Measurements from ENCODE around the gene GATA2.

The GATA2 gene

DNA sequence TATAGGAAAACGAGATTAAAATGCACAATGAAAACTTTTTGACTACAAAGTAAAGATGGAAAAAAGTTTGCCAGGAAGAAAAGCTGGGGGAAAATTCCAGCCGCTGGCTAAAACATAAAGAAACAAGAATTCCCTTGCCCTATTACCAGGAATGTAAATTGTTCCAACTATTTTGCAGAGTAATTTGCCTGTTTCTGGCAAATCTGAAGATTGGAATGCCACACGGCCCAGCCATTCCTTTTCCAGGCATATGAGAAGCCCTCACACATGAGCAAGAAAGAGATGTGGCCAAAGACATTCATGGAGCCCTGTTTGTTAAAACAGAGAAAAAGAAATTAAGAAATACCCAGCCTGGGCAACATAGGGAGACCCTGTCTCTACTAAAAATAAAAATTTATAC is 8.4 kb upstream of the GATA2 start:
- no peak for DNase-seq (ENCODE audit: low spot score)

DNA sequence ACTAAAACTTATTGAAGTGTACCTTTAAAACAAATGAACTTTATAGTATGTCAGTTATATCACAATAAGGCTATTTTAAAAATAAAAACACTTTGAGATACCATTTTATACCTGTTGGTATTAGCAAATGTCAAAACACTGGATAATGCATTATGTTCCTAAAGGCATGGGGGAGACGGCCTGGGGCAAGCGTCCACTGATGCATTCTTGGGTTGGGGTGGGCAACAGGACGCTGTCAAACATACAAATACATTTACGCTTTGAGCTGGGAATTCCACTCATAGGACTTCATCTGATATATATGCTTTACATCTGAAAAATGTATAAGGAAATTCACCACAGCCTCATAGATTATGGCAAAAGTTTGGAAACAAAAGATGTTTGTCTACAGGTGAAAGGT is 7.6 kb upstream of the GATA2 start:
- no peak for DNase-seq (ENCODE audit: low spot score)

DNA sequence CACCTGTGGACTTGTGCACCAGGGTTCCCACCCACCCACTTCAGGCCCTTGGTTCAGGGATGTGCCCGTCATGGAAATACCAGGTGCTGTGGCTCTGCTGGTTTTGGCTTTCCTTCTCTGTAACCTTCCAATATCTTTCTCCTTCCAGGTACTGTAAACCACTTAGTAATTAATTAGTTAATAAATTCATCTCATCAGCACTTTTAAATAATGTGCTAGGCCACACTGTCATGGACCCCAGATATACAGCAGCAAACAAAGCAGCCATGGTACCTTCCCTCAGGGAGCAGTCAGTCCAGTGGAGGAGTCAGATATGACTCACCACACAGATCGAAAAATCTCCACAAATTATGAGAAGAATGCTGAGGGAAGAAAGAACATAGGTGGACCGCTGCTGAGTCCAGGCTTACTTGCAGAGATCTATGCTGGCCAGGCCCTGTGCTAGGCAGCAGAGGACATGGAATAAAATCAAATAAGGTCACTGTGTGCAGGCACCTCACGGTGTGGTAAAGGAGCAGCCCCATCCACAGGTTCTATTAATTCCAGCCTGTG is 6.8 kb upstream of the GATA2 start:
- DNase-seq (ENCODE audit: low spot score), result no peak

DNA sequence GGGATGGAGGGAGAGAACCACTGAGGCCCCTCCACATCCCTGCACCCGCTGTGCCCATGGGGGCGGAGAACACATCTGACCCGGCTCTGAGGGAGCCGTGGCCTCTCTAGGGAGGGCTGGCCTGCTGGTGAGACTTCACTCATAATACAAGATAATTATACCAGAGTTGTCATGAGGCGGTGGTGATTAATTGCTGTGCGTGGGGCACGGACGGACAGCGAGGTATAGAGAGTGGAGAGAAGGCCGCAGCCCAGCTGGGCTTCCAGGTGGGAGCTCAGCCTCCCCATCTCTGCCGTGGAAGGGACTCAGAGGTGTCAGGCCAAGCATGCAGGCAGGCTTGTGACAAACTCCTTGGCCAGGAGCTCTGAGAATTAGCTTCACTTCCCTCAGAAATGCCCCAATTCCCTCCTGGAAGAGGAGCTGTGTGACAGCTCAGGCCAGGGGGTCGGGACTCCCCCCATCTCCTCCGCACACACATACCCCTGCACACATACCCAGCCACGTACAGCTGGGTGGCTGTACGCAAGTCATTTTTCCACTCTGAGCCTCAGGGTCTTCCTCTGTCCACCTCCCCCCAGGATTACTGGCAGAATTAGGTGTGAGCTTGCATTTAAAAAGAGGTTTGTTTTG is 6.0 kb upstream of the GATA2 start:
- no peak for DNase-seq (ENCODE audit: low spot score)

DNA sequence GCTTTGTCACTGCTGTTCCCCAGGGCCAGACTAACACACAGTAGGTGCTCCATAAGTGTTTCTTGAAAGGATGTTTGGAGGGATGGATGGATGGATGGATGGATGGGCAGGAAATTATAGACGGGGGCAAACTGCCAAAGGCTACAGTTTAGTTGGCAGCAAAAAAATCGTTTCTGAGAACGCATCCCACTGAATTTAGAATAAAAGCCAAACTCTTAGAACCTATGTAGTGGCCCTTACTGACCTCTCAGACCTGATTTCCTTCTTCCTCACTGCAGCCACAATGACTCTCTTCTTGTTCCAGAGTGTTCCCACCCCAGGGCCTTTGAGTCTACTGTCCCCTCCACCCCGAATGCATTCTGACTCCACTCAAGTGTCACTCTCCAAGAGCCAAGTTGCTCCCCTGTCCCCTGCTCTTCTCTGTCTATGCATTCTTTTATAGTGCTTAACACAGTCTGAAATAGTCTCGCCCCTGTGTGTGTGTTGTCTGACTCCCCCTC is 5.2 kb upstream of the GATA2 start:
- no peak for DNase-seq (ENCODE audit: low spot score)

DNA sequence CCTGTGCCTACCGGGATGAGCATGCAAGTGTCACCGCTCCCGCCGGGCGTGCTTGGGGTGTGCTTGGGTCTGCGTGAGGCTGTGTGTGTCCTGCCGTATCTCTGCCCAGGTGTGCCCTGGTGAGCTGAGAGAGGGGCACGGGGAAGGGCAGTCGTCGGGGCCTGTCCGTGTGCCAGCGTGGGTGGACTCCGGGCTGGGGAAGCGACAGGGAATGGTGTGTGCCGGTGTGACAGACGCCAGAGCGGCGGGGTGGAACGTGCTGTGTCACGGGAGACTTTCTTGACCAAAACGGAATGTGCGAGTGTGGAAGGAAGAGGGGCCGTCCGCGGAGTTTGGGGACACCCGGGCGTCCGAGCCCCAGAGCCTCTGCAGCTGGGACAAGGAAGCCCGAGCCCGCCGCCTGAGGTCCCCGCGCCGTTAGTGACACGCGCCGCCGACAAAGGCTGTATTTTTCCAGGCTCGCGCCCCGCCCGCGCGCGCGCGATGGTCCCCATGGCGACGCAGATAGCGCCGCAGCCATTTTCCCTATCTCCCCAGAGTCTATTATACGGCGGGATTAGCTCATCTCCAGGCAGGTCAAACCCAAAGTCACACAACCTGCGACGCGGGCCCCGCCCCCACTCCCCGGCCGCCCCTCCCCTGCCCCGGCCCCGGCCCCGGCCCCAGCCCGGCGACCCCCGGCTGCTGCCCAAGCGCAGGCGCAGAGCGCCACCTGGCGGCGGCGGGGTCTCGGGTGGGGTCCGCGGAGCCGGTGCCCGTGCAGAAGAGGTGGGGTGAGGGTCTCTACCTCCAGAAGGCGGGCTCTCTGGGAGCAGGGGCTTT is 4.5 kb upstream of the GATA2 start:
- peak; percentile 40 for DNase-seq (ENCODE audit: low spot score)

DNA sequence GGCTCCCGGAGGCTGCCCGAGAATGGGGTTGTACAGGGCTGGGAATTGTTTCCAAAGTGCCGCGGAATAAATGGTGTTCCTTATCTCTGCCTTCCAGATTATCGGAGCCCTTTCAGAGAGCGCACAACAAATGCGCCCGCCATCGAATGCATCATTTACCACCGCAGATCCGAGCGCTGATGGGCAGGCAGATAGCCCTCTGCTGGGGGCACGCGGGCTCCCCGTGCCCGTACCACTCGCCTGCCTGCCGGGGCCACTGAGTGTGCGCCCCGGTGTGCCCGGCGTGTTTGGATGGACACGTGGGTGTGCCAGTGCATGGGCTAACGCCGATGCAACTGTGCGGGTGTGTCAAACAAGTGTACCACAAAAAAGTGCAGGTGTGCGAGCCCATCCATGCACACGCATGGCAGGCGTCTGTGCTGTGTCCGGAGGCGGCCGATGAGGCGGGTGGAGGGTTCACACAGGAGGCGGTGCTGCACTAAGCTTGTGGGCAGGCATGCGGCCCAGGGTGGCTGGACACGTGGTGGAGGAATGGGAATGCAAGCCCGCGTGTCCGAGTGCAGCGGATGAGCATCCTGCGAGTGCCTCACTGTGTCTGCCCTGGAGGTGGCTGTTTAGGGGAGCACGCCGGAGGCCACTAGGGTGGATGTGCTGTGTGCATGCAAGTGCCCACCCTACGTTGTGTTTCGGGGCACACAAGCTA is 3.8 kb upstream of the GATA2 start:
- DNase-seq (ENCODE audit: low spot score), result no peak

DNA sequence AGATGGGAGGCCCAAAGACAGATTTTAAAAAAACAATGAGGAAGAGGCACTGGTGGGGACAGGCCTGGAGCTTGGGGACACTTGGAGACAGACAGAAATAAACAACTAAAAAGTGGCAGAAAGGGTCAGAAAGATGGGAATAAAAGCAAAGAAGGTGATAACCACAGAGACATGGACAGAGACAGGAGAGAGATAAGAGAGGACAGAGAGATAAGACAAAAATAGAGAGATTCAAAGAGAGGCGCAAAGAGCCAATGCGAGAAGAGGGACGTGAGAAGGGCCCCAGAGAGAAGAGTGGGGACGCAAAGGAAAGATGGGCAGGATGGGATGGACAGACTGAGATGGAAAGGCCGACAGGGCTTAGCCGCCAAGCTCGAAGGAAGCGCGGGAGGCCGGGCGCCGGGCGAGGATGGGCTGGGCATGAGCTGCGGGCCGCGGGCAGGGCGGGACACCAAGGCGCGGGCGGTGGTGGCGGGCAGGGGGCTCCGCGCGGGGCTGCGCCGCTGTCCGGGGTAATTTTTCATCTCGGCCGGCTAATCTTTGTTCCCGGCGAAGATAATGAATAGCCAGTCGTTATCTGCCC is 3.1 kb upstream of the GATA2 start:
- DNase-seq (ENCODE audit: low spot score), result no peak

DNA sequence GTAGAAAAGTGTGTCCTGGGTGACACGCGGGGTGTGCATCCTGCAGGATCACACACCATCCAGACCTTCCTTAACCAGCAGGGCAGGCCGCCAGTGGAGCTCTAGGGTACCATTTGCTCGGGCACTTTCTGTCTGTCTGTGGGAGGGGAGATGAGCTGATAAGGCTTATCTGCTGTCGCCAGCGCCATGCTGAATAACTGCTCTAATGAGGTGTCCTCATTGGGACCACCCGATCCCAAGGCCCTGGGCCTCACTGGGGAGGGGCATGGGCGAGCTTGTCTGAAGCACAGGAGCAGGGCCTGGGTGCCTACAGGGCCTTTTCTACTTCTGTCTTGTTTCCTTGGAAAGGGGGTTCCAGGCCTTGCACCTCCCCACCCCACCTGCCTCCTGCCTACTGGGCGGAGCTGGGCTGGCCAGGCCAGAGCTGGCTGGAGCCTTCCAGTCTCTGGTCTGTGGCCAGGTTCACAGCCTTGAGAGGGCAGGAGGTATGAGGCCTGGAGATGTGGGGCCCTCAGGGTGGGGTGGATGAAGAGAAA is 2.5 kb upstream of the GATA2 start:
- DNase-seq (ENCODE audit: low spot score), result no peak

DNA sequence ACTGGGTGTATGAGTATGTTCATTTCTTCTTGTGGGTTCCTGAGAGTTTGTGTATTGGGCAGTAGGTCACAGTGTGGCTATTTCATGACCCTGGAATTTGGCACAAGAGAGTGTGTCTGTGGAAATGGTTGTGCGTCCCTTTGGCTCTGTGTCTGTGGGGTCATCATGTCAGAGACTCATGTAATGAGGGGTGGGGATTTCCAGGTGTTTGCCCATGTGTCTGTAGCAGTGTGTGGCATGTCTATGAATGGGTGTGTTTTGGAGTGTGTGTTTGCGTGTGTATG is 1.3 kb upstream of the GATA2 start:
- DNase-seq (ENCODE audit: low spot score), result no peak

DNA sequence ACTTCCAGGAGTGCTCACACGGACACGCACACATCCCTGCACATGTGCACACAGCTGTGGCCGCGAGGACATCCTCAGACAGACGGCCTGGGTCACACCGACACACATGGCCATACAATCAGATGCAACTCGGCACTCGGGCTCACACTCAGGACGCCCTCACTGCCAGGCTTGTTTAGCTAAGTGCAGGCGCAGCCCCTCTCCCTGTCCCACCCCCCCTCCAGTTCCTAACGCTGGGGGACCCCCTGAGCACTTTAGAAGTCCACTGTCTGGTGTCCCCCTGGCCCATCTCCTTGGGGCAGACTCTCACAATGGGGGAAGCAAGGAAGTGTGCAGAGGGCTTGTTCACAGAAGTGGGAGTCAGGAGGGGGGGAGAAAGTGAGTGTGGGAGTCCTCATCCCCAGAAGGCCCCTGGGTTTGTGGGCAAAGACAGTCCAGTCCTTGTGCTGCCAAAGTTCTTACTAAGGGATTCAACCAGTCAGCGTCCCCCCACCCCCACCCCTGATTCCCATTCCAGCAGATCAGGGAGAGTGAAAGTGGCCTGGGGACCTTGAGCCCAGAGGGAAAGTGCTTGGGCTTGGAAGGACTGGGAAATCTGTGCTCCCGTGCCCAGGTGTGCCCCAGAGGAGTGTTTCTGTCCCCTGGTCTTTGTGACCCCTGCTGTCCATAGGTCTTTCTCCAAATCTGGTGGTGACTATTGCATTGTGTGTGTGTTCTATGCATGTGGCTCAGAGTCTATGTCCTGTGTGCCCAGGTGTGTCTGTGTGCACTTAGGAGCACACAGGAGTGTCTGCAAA is 767 bp upstream of the GATA2 start:
- DNase-seq (ENCODE audit: low spot score), result no peak

DNA sequence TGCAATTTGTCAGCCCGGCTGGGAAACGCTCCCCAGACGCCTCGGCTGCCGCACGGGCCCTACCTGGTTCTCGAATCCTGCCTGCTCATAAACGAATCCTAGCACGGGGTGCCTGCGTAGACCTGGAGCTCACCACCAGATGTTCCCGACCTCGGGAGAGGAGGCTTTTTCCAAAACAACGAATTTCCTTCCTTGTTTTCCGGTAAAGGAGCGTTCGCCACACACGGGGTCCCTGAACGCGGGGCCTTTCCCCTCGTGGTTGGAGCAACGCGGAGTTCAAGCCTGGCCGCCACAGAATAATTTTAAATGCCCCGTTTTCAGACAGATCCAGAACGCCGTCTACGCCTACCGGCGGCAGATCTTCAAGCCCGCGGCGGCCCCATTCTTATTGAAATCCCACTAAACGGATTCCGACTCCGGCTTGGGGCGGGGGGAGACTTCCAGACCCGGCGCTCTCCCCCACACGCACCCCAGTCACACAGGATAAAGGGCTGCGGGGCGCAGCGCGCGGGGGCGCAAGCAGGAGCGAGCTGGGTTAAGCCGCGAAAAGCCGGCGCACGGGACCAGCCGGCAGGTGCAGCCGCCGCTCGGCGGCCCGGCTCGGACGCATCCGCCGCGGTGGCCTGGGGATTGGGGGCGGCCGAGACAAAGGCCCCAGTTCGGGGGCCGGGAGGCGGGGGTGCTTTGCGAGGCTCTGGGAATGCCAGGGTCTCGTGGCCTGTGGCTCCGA is 895 bp downstream of the GATA2 start:
- DNase-seq (ENCODE audit: low spot score), result no peak

DNA sequence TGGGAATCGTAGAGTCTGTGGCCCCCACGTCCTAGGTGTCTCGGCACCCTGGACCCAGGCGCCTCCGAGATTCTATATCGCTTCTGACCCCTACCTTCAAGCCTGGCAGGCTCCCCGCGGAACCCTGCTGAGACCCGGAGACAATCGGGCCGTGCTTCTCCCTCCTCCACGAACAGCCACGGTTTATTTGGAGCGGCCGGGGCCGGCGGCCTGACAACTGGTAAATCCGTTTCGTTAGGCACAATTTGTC is 1.4 kb downstream of the GATA2 start:
- no peak for DNase-seq (ENCODE audit: low spot score)

DNA sequence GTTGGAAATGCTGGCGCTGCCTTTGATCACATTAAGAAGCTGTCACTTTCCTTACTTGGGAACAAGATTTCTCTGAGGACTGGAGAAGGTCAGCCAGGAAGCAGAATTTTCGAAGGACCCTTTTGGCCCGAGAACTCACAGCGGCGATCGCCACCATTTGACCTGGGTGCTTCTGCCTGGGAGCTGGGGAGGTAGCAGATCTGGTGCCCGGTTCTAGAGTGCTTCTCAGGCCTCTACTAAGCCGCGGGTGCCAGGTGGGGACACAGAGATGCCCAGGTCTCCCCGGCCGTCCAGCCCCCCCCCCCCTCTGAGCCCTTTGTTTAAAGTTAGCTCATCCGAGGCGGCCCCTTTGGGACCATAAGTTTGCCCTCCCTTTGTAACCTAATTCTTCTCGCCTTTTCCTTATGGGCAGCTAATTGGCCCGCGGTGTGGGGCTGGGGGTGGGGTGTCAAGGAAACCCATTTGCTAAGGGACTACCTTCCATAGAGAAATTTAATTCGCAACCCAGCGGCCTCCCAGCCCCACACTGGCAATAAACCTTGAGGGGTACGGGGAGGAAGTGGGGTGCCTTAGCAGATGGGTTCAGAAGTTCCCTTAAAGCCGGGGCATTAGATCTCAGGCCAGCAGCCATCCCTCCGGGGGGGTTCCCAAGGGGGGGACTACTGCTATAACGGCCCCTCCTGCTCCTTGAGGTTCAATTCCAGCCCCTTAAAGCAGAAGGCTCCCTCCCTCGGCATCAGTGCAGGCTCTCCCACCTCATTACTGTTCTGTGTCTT is 1.9 kb downstream of the GATA2 start:
- DNase-seq (ENCODE audit: low spot score), result no peak

DNA sequence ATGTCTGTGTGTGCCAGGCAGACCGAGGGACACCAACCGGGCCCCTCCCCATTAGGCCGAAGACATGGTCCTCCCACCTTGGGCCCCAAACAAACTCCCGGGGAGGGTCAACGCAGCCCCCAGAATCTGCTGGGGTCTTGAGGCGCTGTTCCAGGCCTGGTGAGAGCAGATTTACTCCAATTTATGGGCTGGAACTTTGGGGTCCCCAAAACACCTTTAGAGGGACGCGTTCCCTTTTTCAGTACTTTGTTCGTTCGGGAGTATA is 2.4 kb downstream of the GATA2 start:
- DNase-seq (ENCODE audit: low spot score), result no peak

DNA sequence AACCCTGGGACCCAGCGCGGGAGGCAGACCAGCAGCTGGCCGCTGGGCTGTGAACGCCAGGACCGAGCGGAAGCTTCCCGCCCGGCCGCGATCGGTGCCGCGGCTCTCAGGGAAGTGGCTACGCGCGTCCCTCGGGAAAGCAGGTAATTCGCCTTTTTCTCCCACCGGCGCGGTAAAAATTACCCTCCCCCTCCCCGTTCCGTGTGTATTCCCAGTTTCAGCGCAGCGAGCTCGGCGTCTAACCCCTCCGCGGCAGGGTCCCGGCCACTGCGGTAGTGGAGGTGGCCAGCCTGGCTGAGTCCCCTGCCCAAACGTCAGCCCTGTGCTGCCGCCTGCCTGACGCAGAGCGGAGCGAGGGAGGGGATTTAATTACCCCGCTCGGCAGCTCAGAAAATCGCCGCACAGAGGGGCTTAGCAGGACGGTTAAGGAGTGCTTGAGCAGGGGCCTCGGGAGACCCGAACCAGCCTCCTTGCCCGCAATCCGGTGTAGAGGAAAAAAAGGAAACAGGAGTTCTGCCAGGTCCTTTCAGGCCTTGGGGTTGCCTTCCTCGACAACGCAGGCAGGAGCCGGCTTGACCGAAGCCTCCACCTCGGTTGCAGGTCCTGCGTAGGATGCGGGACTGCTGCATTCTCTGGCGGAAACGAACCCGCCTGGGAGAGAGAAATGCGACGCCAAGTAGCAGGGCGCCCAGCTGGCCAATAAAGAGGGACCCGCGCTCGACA is 2.9 kb downstream of the GATA2 start:
- DNase-seq (ENCODE audit: low spot score), result no peak

DNA sequence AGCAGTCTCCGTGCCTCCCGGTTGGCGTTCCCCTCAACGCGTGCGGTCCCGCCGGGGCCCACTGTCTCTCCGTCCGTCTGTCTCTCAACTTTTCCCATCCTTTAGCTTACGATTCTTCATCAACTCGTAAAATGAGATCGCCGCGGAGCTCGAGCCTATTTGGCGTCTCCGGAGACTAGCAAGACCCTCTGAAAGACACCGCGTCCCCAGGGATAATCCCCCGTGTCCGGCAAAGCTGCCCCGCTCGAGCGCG is 3.4 kb downstream of the GATA2 start:
- DNase-seq (ENCODE audit: low spot score), result no peak

DNA sequence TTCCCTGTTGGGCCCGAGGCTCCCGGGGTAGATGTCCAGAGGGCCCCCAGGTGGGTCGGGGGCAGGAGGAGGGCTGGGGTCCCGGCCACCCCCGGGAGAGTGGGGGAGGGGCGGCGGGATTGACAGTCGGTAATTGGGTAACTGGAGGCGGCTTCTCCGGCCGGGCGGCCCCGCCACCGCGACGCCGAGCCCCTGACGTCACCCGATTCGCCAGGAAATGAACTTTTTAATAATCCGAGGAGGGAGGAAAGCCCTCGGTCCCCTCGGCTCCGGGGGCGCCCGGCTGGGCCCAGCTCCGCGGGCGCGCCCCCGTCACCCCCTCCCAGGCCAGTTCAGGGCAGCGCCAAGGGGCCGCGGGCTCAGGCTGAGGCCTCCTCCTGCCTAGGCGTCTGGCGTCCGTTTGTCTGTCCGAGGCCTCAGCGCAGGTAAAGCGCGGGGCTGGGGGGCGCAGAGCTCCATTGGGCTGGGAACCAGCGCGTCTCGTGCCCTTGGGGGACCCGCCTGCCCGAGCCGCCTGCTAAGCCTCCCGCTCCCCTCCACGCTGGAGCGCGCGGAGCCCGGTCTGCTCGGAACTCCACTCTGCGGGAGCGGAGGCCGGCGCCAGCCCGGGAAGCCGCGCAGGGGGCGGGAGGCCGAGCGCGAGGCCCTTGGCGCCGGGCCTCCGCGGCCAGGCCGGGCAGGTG is 3.9 kb downstream of the GATA2 start:
- no peak for DNase-seq (ENCODE audit: low spot score)

DNA sequence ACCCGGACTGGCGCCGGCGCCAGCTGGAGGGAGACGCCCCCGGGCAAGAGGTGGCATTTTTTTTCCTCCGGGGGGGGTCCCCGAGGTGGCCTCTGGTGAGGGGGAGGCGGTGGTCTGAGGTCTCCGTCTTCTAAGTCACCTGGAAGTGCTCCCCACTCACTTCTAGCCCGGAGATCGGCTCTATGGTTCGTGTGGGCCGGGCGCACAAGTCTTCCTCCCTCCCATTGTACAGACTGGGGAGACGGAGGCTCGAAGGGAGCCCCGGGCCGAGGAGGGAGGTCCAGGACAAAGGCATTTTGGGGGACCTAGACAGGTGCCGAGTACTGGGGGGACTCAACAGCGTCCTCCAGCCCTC is 4.4 kb downstream of the GATA2 start:
- no peak for DNase-seq (ENCODE audit: low spot score)

All from CD4-positive, alpha-beta T cell treated with Interleukin-15 for 4 hours (primary cell).